GM23338 (cell line): ENCODE results near the gene PTCD2.

ENCODE experiments used
- CTCF ChIP-seq, 2 experiments: fragments of 200-600 bp in 1 of 2; sonication (generic) in 1 of 2; conservative IDR thresholded peaks; 2 replicates each; pipeline versions ENCODE4 v1.5.1 to v1.6.1; 2016 to 2017; ENCODE audit warnings: antibody characterized with exemption in 2 of 2, low read depth in 2 of 2, mild to moderate bottlenecking in 2 of 2, moderate library complexity in 1 of 2
- ETS1 ChIP-seq: IDR thresholded peaks from 2 replicates; pipeline ENCODE4 v1.6.1; 2016; ENCODE audit warnings: antibody characterized with exemption
- EZH2 ChIP-seq: fragments of 200-600 bp; sonication (generic); IDR thresholded peaks from one replicate; pipeline ENCODE4 v1.8.0; 2017; ENCODE audit warnings: antibody characterized with exemption, mild to moderate bottlenecking, low read depth; ENCODE audit not compliant: unreplicated experiment
- EZH2phosphoT487 ChIP-seq: fragments of 200-600 bp; sonication (generic); IDR thresholded peaks from one replicate; pipeline ENCODE4 v1.8.1; 2018; ENCODE audit warnings: antibody characterized with exemption; ENCODE audit not compliant: unreplicated experiment
- JUNB ChIP-seq: IDR thresholded peaks from one replicate; pipeline ENCODE4 v1.6.1; 2016; ENCODE audit warnings: antibody characterized with exemption; ENCODE audit not compliant: unreplicated experiment
- POLR2AphosphoS5 ChIP-seq: IDR thresholded peaks from 2 replicates; pipeline ENCODE4 v1.6.1; 2016; ENCODE audit warnings: antibody characterized with exemption, low read depth
- REST ChIP-seq: IDR thresholded peaks from one replicate; pipeline ENCODE4 v1.6.1; 2018; ENCODE audit warnings: antibody characterized with exemption; ENCODE audit not compliant: unreplicated experiment
- STAT1 ChIP-seq: IDR thresholded peaks from one replicate; pipeline ENCODE4 v1.6.1; 2016; ENCODE audit warnings: antibody characterized with exemption; ENCODE audit not compliant: unreplicated experiment
- ZNF114 ChIP-seq: fragments of 250-450 bp; sonication (Bioruptor Pico); IDR thresholded peaks from 2 replicates; pipeline ENCODE4 v1.5.0; 2020; ENCODE audit warnings: mild to moderate bottlenecking, moderate library complexity

- TF ChIP-seq CTCF (conservative IDR thresholded peaks at IDR 0.05; ENCODE audit: low read depth in 2 of 2) (no peak), POLR2AphosphoS5 (no peak), EZH2 (no peak), EZH2phosphoT487 (no peak), STAT1 (no peak), REST (no peak), ZNF114 (no peak), JUNB (no peak), ETS1 (no peak)
Measured at GRCh38 chr5:72325566-72326305, 5.6 kb downstream of the PTCD2 start.
